GM13976 (cell line): Measurements from ENCODE around the gene AATK.

Experiments
- DNase-seq: peaks from one replicate; pipeline ENCODE4 v3.0.0; 2012; ENCODE audit warnings: low spot score
- CTCF ChIP-seq: IDR thresholded peaks from 2 replicates; pipeline ENCODE4 v1.5.1; 2012; ENCODE audit warnings: borderline replicate concordance, mild to moderate bottlenecking; ENCODE audit not compliant: insufficient read depth; ENCODE audit errors: extremely low read depth, missing control alignments, control extremely low read depth
- in situ Hi-C: fragments of 300-500 bp; cut with MboI; formaldehyde crosslinking; loops from one replicate; pipeline ENCODE4 v1.12.0; 2022; ENCODE audit warnings: low sequenced_read_pairs, mixed read lengths, inconsistent platforms; ENCODE audit not compliant: unreplicated experiment

AATK gene

GRCh38 chr17:81127526-81128177 is 38.4 kb downstream of the AATK start:
- no peak for DNase-seq
- in situ Hi-C loops = no loop called here
- TF ChIP-seq CTCF = no peak

GRCh38 chr17:81127133-81127455 is 38.9 kb downstream of the AATK start:
- in situ Hi-C loops = no loop called here
- TF ChIP-seq CTCF = no peak
- DNase-seq = no peak

GRCh38 chr17:81126281-81127132 is 39.5 kb downstream of the AATK start:
- no peak for DNase-seq
- in situ Hi-C loops = no loop called here
- no peak for TF ChIP-seq CTCF

GRCh38 chr17:81125573-81126081 is 40.4 kb downstream of the AATK start:
- TF ChIP-seq CTCF = no peak
- in situ Hi-C loops = no loop called here
- DNase-seq = no peak

- no peak for TF ChIP-seq CTCF
- DNase-seq = no peak
- in situ Hi-C loops = no loop called here
Observed at GRCh38 chr17:81124377-81124776, 41.6 kb downstream of the AATK start.

GRCh38 chr17:81123052-81124048 is 42.7 kb downstream of the AATK start:
- TF ChIP-seq CTCF = no peak
- DNase-seq = no peak
- in situ Hi-C loops = no loop called here
